Caco-2 (cell line): ENCODE results near the gene TTC39B. TPM values are rescaled to one million over a fixed set of nuclear protein-coding genes. Genes with fewer than 3 reads are reported as not detected.

Experiments
- Bru-seq: library from RNA; stranded (reverse); fragments of 400-500 nt; gene quantifications from one replicate; lab custom pipeline; 2021; lab: Mats Ljungman, UMichigan
- BruChase-seq, 2 experiments: library from RNA; stranded (reverse); fragments of 400-500 nt; gene quantifications; one replicate each; lab custom pipeline; 2021; lab: Mats Ljungman, UMichigan
- BruUV-seq: library from RNA; stranded (reverse); fragments of 400-500 nt; replicated peaks from 2 replicates; lab custom pipeline; 2021; lab: Mats Ljungman, UMichigan
- CTCF ChIA-PET: fragments of 300-600 bp; sonication (Branson Sonifier 250); formaldehyde crosslinking; loops from one replicate; lab custom pipeline; 2022; ENCODE audit warnings: antibody characterized with exemption; lab: Charles Lee
- POLR2A ChIA-PET: fragments of 300-600 bp; sonication (Branson Sonifier 250); formaldehyde crosslinking; loops from one replicate; lab custom pipeline; 2022; ENCODE audit warnings: antibody characterized with exemption; lab: Charles Lee
- DNase-seq, 2 experiments: peaks; one replicate each; pipeline versions ENCODE4 v3.0.0 to v3.0.0-alpha.2; 2020 to 2022
- H3K27me3 ChIP-seq: replicated peaks from 2 replicates; pipeline ENCODE4 v1.6.0; 2011; ENCODE audit warnings: low read length; ENCODE audit not compliant: control insufficient read depth, insufficient read depth
- H3K36me3 ChIP-seq: 2 replicates; pipeline ENCODE4 v1.5.1; 2011; ENCODE audit warnings: low read length; ENCODE audit not compliant: control insufficient read depth, insufficient read depth
- H3K4me1 ChIP-seq: fragments of 250-450 bp; sonication (Bioruptor Pico); 2 replicates; pipeline ENCODE4 v1.5.1; 2020; ENCODE audit warnings: mild to moderate bottlenecking
- H3K4me3 ChIP-seq: 2 replicates; pipeline ENCODE4 v1.5.1; 2011; ENCODE audit warnings: low read depth, mild to moderate bottlenecking, control low read depth, low read length
- H3K9me3 ChIP-seq: fragments of 250-450 bp; sonication (Bioruptor Pico); 2 replicates; pipeline ENCODE4 v1.5.1; 2020; ENCODE audit warnings: mild to moderate bottlenecking, moderate library complexity
- H3K27ac Mint-ChIP-seq: one replicate; pipeline ENCODE4 v1.8.0; 2022; ENCODE audit warnings: mixed read lengths; ENCODE audit not compliant: unreplicated experiment
- H3K27me3 Mint-ChIP-seq: one replicate; pipeline ENCODE4 v1.8.0; 2022; ENCODE audit warnings: mixed read lengths; ENCODE audit not compliant: insufficient read depth, unreplicated experiment
- H3K36me3 Mint-ChIP-seq: one replicate; pipeline ENCODE4 v1.8.0; 2022; ENCODE audit warnings: mild to moderate bottlenecking, mixed read lengths; ENCODE audit not compliant: insufficient read depth, unreplicated experiment
- H3K4me1 Mint-ChIP-seq: one replicate; pipeline ENCODE4 v1.8.0; 2022; ENCODE audit warnings: low read depth, mixed read lengths; ENCODE audit not compliant: unreplicated experiment
- H3K4me3 Mint-ChIP-seq: one replicate; pipeline ENCODE4 v1.8.0; 2022; ENCODE audit warnings: mild to moderate bottlenecking, moderate library complexity, mixed read lengths; ENCODE audit not compliant: unreplicated experiment
- H3K9me3 Mint-ChIP-seq: one replicate; pipeline ENCODE4 v1.8.0; 2022; ENCODE audit warnings: mixed read lengths; ENCODE audit not compliant: unreplicated experiment
- CTCF ChIP-seq, 2 experiments: fragments of 200-600 bp in 1 of 2; IDR thresholded peaks; 1 replicate in 1 of 2; 2 replicates in 1 of 2; pipeline versions ENCODE4 v1.5.1 to v1.8.0; 2011 to 2022; ENCODE audit warnings: antibody characterized with exemption in 1 of 2, control low read depth in 1 of 2, inconsistent platforms in 1 of 2, low read depth in 1 of 2, low read length in 1 of 2, mild to moderate bottlenecking in 1 of 2, moderate library complexity in 1 of 2; ENCODE audit not compliant: insufficient read depth in 1 of 2, severe bottlenecking in 1 of 2, unreplicated experiment in 1 of 2
- intact Hi-C: fragments of 100-400 bp; cut with micrococcal nuclease; formaldehyde crosslinking; loops from one replicate; pipeline ENCODE4 v1.10.0; 2022; ENCODE audit not compliant: unreplicated experiment
- long read RNA-seq: library from polyadenylated mRNA; stranded (forward); transcript quantifications from one replicate; pipeline ENCODE4 v2.0.0, GENCODE V29; 2022
- total RNA-seq: library from RNA; stranded (reverse); gene quantifications from 2 replicates; pipeline ENCODE4 v1.2.3, GENCODE V29; 2022

The TTC39B gene
- 6.9 and 7.6 TPM in 2 replicates for total RNA-seq
- percentile 60 among the genes with signal in this experiment for Bru-seq, nascent RNA
- BruChase-seq, experiment 1, labeled RNA remaining after a 2-hour chase = percentile 59 among the genes with signal in this experiment
- percentile 58 among the genes with signal in this experiment for BruChase-seq, experiment 2, labeled RNA remaining after a 6-hour chase
- long read RNA-seq, full-length matches to known transcripts = 4 of 7 reads
- long read RNA-seq, partial matches to known transcripts = 0 of 7 reads
- long read RNA-seq, other reads (novel, unspliced or antisense) = 3 of 7 reads

GRCh38 chr9:15306757-15307522 is at the start of gene TTC39B:
Gene TTC39B, minus strand, starts transcription at chr9:15307216. Its CDS starts 91 bp downstream, at chr9:15307125.
- Histone ChIP-seq H3K4me1 (peaks cover 4% of the 10 kb centered on the region; the same call in 1 of the 2 replicates), H3K4me3 (peak within 1 kb of the TSS; percentile 74), H3K27me3 (no peaks in the 10 kb centered on the region), H3K9me3 (no peaks in the 10 kb centered on the region), H3K36me3 (no peaks in the 10 kb centered on the region)
- peak; percentile 88 to 93 for DNase-seq
- ChIA-PET POLR2A (interaction anchor here (1.3 kb wide), 1 partner anchor 246 kb away, joined by 3 read pairs; the partner anchor contains the start of gene CCDC171), CTCF (interaction anchor here (0.5 to 1.0 kb wide), 4 partner anchors 26 to 50 kb away, joined by 3 to 5 read pairs (median 4); no protein-coding TSS in a partner anchor)
- peak within 1 kb of the TSS; percentile 79 for H3K27ac Mint-ChIP-seq
- no peaks in the 10 kb centered on the region for H3K27me3 Mint-ChIP-seq
- intact Hi-C loops = loop anchor here (1.0 kb wide), 3 partner anchors 26 to 110 kb away; no protein-coding TSS in a partner anchor
- peak within 1 kb of the TSS; percentile 92 for H3K4me3 Mint-ChIP-seq
- no peaks in the 10 kb centered on the region for H3K9me3 Mint-ChIP-seq
- peaks cover 7% of the 10 kb centered on the region for H3K4me1 Mint-ChIP-seq
- peaks cover 6% of the 10 kb centered on the region for H3K36me3 Mint-ChIP-seq
- TF ChIP-seq CTCF (IDR thresholded peaks at IDR 0.05; ENCODE audit: insufficient read depth in 1 of 2, low read depth in 1 of 2, low read length in 1 of 2, severe bottlenecking in 1 of 2, unreplicated experiment in 1 of 2) = no peak
- BruUV-seq = no TSS peak

GRCh38 chr9:15355669-15356068 is 48.7 kb upstream of the TTC39B start:
- intact Hi-C loops = loop anchor here (2.0 to 5.0 kb wide), 2 partner anchors 61 to 78 kb away; no protein-coding TSS in a partner anchor
- TF ChIP-seq CTCF (IDR thresholded peaks at IDR 0.05; ENCODE audit: insufficient read depth in 1 of 2, low read depth in 1 of 2, low read length in 1 of 2, severe bottlenecking in 1 of 2, unreplicated experiment in 1 of 2) = no peak
- CTCF ChIA-PET = no interaction called here

GRCh38 chr9:15354713-15355112 is 47.7 kb upstream of the TTC39B start:
- no peaks in the 10 kb centered on the region for H3K9me3 ChIP-seq
- no peak for DNase-seq
- no peak overlapping the region for H3K27ac Mint-ChIP-seq
- H3K36me3 Mint-ChIP-seq = no peaks in the 10 kb centered on the region
- H3K27me3 Mint-ChIP-seq = no peaks in the 10 kb centered on the region
- POLR2A ChIA-PET = no interaction called here
- H3K9me3 Mint-ChIP-seq = no peaks in the 10 kb centered on the region
- H3K4me3 ChIP-seq = no peak overlapping the region
- BruUV-seq = no TSS peak
- H3K27me3 ChIP-seq = no peaks in the 10 kb centered on the region
- no peaks in the 10 kb centered on the region for H3K36me3 ChIP-seq
- intact Hi-C loops = loop anchor here (2.0 to 5.0 kb wide), 2 partner anchors 62 to 77 kb away; no protein-coding TSS in a partner anchor
- H3K4me3 Mint-ChIP-seq = no peak overlapping the region
- H3K4me1 ChIP-seq = peaks cover 5% of the 10 kb centered on the region; the same call in 1 of the 2 replicates
- no peak for TF ChIP-seq CTCF (IDR thresholded peaks at IDR 0.05; ENCODE audit: insufficient read depth in 1 of 2, low read depth in 1 of 2, low read length in 1 of 2, severe bottlenecking in 1 of 2, unreplicated experiment in 1 of 2)
- H3K4me1 Mint-ChIP-seq = peaks cover 20% of the 10 kb centered on the region
- CTCF ChIA-PET = interaction anchor here (0.6 kb wide), 2 partner anchors 47 to 74 kb away, joined by 4 to 5 read pairs; no protein-coding TSS in a partner anchor

More at GRCh38 chr9:15355669-15356068, 48.7 kb upstream of the TTC39B start:
- H3K36me3 ChIP-seq = no peaks in the 10 kb centered on the region
- Mint-ChIP-seq H3K36me3 (no peaks in the 10 kb centered on the region), H3K27ac (no peak overlapping the region), H3K9me3 (no peaks in the 10 kb centered on the region), H3K4me3 (no peak overlapping the region), H3K27me3 (no peaks in the 10 kb centered on the region), H3K4me1 (peaks cover 20% of the 10 kb centered on the region)
- no TSS peak for BruUV-seq
- H3K9me3 ChIP-seq = no peaks in the 10 kb centered on the region
- POLR2A ChIA-PET = no interaction called here
- no peak for DNase-seq
- no peak overlapping the region for H3K4me3 ChIP-seq
- H3K27me3 ChIP-seq = no peaks in the 10 kb centered on the region
- H3K4me1 ChIP-seq = peaks cover 5% of the 10 kb centered on the region; the same call in 1 of the 2 replicates
